ENCODE measurements around the gene HOMER2. TPM values are rescaled to one million over a fixed set of nuclear protein-coding genes. Genes with fewer than 3 reads are reported as not detected.

Gene HOMER2
- total and polyA plus RNA-seq, 2 donors (not counting 3 experiments of a cell fraction or from before 2014, with no cell fraction given) = 0.60 to 0.68 TPM

- Histone ChIP-seq H3K9ac (replicated peaks; ENCODE audit: extremely low read depth, insufficient read depth, low read length) (no peak overlapping the region), H3K27ac (ENCODE audit: insufficient read depth, low read depth, low read length) (no peak overlapping the region), H3K4me2 (ENCODE audit: insufficient read depth, low read length) (no peak overlapping the region), H3K9me3 (replicated peaks; ENCODE audit: control insufficient read depth, insufficient read depth, low read length) (no peaks in the 10 kb centered on the region), H3K9me1 (replicated peaks; ENCODE audit: control insufficient read depth, extremely low read depth, insufficient read depth, low read length) (no peaks in the 10 kb centered on the region), H3K4me1 (ENCODE audit: control insufficient read depth, extremely low read depth, insufficient read depth, low read length) (peaks cover under 1% of the 10 kb centered on the region), H3K4me3 (replicated peaks in 1 of 3; ENCODE audit: insufficient read depth in 1 of 3, low read depth in 1 of 3, low read length in 3 of 3) (no peak overlapping the region), H2AFZ (ENCODE audit: low read depth, low read length) (no peak overlapping the region), H3K36me3 (ENCODE audit: control insufficient read depth in 2 of 2, extremely low read depth in 1 of 2, insufficient read depth in 2 of 2, low read length in 2 of 2) (no peaks in the 10 kb centered on the region), H3K27me3 (ENCODE audit: control insufficient read depth in 2 of 2, insufficient read depth in 2 of 2, low read length in 2 of 2) (no peaks in the 10 kb centered on the region), H3K79me2 (ENCODE audit: control insufficient read depth, insufficient read depth, low read length) (no peaks in the 10 kb centered on the region), H4K20me1 (replicated peaks; ENCODE audit: control insufficient read depth, extremely low read depth, insufficient read depth, low read length) (no peaks in the 10 kb centered on the region)
- dilution Hi-C loops (cut with MboI; ENCODE audit: extremely low pct_ligation_motif_present, low sequenced_read_pairs) (no loop called here), intact Hi-C loops (cut with micrococcal nuclease) (no loop called here)
- ChIA-PET CTCF (interaction anchor here (0.8 to 1.6 kb wide), 3 partner anchors 16 to 464 kb away, joined by 3 to 5 read pairs (median 3); partner anchors contain the start of gene C15orf40), POLR2A (no interaction called here)
- BruUV-seq (replicated peaks) = no TSS peak
- TF ChIP-seq CTCF (IDR thresholded peaks at IDR 0.05; ENCODE audit: extremely low read depth in 1 of 2, insufficient read depth in 1 of 2, low read depth in 1 of 2, low read length in 2 of 2) = no peak
- TF ChIP-seq GATA2 (IDR thresholded peaks at IDR 0.05; ENCODE audit: insufficient read depth, insufficient read length, low read depth, low read length) = no peak
- TF ChIP-seq JUN (IDR thresholded peaks at IDR 0.05; ENCODE audit: borderline replicate concordance, insufficient read depth, insufficient read length, low read depth) = no peak
- TF ChIP-seq MAX (IDR thresholded peaks at IDR 0.05; ENCODE audit: insufficient read depth, insufficient read length) = no peak
- TF ChIP-seq EZH2 (IDR thresholded peaks at IDR 0.05; ENCODE audit: borderline replicate concordance, low read depth, low read length, severe bottlenecking) = no peak
- no peak for TF ChIP-seq MYC (IDR thresholded peaks at IDR 0.05; ENCODE audit: low read depth, low read length)
- TF ChIP-seq POLR2A (IDR thresholded peaks at IDR 0.05; ENCODE audit: low read depth, low read length) = no peak
- TF ChIP-seq FOS (IDR thresholded peaks at IDR 0.05; ENCODE audit: borderline replicate concordance, insufficient read depth, low read length) = no peak
- DNase-seq (ENCODE audit: low read depth, low spot score) = no peak
- no peak for FAIRE-seq
These were observed 42.6 kb upstream of the HOMER2 start for GRCh38 chr15:82995076-82995475.

Data from endothelial cell of umbilical vein (primary cell).